ENCODE data around the gene GPNMB.

The GPNMB gene

DNA sequence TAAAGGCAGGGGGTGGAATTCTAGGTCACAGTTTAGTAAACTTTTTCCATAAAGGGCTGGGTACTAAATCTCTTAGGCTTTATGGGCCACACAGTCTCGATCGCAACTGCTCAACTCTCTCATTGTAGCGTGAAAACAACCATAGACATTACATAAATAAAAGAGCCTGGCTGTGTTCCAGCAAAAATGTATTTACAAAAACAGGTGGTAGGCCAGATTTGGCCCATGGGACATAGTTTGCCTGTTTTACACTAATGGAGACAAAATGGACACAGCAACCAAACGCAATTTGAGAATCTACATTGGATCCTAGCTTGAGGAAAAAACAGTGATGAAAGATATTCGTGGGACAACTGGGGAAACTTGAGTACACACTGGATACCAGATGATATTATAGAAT, 29.3 kb downstream of the GPNMB start:
- DNase-seq: no peak

DNA sequence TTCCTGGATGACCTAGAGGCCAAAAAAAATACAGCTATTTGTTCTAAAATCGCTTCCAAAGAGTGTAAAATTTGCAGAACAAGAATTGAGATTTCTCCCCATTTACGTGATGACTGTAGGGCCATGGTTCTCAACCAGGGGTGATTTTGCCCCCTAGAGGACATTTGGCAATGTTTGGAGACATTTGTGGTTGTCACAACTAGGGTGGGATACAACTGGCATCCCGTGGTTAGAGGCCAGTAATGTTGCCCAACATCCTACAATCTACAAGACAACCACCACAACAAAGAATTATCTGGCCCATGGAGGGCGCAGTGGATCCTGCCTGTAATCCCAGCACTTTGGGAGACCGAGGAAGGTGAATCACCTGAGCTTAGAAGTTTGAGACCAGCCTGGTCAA, 29.8 kb downstream of the GPNMB start:
- no peak for DNase-seq

DNA sequence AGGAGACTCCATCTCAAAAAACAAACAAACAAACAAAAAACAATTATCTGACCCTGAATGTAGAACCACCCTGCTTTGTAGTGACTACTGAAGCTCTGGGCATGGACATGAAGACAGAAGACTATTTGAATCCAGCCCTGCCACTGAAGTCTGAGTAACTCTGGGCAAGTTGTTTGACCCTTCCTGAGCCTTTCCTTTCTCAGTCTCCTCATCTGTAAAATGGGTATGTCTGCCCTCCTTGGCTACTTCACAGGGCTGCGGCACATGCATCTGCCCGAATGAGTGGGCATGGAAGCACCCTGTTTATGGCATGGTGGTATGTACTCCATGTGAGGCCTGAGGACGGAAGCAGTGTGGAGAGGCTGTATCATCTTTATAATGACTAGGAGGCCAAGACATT, 30.4 kb downstream of the GPNMB start:
- no peak for DNase-seq

DNA sequence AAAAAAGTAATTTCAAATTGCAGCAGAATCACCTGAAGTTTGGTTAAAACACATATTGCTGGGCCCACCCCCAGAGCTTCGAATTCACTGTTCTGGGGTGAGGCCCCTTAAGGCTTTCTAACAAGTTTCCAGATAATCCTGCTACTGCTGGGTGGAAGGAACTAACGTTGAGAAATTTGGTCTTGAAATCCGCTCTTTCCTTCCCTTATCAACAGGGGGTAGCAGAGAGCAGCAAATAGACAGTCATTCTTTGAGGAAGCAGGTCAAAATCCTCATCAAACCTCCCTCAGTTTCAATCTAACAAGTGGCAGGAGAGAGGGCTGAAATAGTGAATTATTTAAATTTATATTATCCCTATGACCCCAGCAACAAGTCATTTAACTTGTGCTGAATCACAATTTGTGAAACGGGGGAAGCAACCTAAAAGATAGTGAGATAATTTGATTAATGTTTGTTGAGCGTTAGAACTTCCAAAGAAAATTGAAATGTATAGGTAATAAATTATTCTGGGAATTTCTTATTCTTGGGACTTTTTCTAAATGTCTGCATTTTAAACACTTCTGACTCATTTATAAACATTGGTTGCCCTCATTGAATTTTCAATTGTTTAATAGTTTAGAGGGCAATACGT, 30.9 kb downstream of the GPNMB start:
- DNase-seq: peak; percentile 67

DNA sequence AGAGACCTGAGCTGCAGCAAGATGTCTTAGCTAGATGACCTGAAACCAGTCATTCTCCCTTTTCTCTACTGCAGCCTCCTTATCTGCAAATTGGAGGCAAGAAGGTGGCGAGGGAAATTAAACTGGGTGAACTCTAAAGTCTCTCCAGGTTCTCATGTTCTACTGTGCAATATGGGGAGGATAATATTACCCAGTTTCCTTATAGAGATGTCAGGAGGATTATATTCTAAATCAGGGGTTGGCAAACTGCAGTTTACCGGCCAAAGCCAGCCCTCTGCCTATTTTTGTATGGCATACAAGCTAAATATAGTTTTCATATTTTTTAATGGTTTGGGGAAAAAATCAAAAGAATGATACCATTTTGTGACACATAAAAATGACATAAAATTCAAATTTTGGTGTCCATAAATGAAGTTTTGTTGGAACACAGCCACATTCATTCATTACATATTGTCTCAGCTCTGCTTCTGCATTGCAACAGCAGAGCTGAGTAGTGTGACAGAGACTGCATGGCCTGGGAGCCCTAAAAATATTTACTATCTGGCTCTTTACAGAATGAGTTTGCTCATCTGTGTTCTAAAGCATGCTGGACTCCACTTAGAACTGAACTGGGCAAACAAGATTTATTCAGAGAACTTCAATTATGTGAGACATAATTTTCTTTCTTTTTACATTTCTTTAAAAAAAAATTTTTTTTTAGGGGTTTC, 33.4 kb downstream of the GPNMB start:
- no peak for DNase-seq

DNA sequence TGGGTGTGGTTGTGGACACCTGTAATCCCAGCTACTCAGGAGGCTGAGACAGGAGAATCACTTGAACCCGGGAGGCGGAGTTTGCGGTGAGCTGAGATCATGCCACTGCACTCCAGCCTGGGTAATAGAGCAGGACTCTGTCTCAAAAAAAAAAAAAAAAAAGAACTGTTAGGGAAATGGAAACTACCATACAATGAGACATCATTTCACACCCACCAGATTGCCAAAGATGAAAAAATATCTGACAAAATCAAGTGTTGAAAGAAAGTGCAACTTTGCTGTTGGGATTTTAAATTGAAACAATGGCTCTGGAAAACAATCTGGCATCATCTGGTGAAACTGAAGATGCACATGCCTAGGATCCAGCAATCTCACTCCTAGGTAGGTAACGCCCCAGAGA, 36.5 kb downstream of the GPNMB start:
- no peak for DNase-seq

DNA sequence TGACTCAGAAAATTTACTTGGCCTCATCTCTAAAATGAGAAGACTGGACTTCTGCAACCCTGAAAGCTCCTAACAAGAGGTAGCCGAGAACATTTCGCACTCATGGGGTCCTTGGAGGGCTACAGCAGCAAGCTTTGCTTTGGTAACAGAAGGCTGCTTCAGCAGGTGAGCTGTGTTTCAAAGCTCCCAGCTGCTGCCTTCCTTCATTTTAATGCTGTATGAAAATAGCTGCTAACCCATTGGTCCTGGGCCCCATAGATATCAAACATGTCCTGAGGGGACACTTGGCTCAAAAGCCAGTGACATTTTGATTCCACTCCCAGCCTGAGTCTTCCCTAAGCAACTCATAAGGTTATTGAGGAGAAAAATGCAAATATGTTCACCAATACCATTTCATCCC, 38.3 kb downstream of the GPNMB start:
- no peak for DNase-seq

DNA sequence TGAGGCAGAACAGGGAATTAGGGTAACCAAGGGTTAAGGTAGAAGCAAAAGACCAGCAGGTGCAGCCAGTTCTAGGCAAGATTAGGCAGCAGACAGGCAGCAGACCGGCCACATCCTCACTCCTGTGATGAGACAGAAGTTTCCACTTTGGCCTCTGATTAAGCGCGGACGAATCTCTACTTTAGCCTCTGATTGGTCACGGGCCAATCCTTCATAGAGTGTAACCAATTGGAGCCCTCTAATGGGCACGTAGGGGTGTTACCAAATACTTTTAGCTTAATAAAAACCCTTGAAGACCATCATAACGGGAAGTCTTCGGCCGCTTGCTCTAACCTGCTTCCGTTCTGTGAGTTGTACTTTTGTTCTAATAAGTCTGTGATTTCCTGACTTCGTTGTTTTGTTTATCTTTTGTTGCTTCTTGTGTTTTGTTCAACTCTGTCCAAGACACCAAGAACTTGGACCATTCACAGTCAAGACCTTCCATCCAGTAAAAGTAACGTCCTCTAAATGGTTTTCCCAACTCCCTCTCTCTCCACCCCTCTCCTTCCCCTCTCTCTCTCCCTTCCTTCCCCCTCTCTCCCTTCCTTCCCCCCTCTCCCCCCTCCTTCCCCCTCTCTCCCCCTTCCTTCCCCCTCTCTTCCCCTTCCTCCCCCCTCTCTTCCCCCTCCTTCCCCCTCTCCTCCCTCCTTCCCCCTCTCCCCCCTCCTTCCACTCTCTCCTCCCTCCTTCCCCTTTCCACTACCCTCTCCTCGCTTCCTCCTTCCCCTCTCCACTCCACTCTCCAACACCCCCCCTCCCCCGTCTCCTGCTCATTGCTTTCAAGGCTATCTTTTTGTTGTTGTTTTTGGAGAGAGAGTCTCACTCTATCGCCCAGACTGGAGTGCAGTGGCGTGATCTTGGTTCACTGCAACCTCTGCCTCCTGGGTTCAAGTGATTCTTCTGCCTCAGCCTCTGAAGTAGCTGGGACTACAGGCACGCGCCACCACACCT, 39.4 kb downstream of the GPNMB start:
- DNase-seq: no peak

DNA sequence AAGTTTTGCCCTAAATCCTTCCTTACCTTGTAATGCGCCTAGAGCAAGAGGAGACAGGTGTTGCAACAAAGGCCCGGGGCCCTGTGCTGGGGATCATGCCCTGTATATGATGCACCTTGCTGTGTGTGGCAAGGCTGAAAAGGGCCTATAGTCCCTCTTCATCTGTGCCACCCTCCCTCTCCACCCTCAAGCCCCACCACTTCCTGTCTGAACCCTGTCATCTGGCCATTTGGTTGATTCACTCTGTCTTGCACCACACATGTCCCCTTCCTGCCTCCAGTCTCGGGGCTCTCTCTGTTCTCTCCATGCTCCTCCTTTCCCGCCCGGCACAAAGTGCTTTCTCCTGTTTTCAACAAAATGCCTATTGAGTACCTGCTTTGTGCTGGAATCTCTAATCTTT, 41.0 kb downstream of the GPNMB start:
- DNase-seq: no peak

DNA sequence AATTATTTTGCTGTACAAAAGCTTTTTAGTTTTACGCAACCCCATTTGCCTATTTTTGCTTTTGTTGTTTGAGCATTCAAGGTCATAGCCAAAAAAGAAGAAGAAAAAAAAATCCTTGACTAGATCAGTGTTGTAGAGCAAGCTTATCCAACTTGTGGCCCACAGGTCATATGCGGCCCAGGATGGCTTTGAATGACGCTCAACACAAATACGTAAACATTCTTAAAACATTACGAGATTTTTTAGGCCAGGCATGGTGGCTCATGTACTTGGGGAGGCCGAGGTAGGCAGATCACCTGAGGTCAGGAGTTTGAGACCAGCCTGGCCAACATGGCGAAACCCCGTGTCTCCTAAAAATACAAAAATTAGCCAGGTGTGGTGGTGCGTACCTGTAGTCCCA, 44.4 kb downstream of the GPNMB start:
- no peak for DNase-seq

DNA sequence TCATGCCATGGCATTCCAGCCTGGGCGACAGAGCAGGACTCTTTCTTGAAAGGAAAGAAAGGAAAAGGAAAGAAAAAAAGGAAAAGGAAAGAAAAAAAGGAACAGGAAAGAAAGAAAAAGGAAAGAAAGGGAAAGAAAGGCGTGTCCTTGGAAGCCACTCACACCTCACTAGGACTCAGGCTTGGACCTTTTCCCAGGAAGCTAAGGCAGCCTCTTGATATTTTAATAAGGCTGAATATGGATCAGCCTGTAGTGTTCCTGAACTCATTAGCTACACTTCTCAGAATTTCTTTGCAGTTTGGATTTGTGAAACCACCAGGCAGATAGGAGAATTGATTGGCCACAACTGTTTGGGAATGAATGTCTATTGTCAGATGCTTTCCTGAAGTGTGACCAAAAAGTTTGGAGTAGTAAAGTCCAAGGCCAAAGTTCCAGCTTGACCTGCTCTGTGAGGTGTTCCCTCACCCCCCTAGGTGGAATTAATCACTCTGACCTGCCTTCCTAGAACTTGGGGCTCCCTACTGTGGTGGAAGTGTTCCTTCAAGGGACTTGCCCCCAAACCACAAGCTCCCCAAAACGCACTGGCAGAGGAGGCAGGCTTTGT, 45.5 kb downstream of the GPNMB start:
- DNase-seq: no peak

DNA sequence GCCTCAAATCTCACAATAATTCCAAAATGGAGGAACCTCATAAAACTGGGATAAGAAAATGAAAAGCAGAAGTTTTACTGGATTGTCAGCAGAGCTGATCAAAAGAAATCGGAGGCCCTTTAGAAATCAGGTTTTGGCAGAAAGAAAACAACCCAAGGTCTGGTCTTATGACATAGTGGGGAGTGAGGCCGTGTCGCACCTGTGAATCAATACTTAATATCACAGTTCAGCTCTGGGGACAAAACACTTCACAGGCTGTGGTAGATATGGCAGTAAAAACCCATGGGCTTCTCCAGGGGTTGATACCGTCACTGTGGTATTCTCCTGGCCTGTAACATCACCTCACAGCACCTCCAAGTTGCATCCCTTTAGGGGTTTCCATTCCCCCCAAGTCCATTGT, 46.0 kb downstream of the GPNMB start:
- no peak for DNase-seq

DNA sequence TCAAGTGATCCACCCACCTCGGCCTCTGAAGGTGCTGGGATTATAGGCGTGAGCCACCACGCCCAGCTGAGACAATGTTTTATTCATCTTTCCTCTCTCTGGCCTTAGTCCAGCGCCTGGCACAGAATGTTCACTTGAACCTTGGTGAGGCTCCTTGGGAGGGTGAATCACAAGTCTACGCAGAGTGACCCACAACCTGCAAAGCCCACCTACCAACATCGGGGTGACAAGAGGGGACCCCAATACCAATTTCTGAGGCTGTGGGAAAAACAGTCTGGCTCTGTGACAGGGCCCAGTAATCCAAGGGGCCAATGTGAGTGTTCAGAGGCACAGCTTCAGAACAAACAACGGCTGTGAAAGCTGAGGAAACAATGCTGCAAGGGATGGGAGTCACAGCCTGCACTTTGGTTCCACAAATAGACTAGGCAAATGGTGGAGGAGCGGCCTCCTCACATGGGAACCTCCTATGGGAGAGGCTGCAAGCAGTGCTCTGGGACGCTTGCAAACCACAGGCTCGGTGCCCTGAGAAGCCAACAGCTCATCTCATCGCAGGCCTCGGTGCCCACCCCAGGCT, 47.0 kb downstream of the GPNMB start:
- no peak for DNase-seq

DNA sequence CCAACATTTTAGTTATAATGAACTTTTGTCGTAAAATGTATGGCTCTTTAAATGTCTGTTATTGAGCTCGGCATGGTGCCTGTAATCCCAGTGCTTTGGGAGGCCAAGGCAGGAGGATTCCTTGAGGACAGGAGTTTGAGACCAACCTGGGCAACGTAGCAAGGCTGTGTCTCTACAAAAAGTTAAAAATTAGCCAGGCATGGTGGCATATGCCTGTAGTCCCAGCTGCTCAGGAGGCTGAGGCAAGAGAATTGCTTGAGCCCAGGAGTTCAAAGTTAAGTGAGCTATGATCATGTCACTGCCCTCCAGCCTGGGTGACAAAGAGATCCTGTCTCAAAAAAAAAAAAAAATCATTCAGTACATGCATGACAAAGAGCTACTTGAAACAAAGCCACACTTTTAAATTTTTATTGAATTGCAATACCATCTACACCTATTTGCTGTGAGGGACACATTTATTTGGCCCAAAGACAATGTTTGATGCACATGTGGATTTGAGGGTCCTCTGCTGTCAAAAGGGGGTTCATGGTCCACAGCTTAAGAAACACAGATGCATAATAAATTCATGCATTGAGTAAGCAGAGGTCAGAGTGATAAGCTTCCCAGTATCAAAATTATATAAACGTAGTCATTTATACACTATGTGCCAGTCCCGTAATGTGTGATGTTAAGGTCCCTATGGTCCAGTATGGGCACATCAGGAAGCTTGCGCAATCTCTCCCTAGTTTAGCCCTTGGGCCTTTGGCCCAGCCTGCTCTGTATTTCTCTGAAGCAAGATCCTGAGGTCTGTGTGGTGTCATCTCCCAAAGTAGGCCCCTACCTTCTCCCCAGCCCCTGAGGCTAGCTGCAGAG, 48.2 kb downstream of the GPNMB start:
- no peak for DNase-seq

DNA sequence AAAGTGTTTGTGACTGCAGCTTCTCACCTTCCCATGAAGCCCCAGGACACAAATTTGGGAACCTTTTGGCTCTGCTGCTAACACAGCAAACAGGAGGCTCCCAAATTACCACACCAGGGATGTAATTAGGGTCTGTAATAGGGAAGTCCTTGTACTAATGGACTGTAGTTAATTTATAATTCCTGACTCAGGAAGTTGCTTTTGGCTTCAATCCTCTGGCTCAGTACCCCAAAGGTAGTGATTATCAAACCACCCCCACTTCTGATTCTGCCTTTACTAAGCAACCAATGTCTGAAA, 48.8 kb downstream of the GPNMB start:
- DNase-seq: no peak

DNA sequence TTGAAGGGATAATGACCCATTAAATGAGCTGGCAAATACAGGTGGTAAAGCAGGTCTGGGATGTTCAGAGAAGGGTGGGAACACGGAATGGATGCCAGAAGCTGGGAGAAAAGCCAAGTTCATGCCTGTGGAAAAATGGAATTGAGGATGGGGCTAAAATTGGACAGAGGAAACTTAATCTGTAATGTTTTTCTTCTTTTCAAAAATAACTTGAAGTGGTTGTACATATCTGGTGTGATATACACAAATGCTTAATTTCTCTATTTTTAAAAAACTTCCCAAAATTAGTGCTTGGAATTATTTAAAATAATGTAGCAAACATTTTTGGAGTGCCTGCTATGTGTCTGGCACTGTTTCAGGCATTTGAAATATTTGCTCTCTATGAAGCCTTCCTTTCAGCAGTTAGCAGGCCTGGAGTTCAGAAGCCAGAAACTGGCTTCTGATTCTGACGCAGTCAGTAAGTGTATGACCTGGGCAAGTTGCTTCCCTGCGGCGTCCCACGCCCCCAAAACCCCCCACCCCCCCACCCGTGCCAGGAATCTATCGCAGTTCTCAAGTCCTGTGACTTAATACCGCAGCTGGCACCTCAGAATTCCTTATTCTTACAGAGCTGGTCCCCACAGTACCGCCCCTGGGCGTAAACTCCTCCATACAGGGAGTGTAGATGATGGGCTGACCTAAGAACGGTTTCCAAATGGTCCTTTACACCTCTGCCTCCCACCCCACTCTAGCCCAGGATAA, 51.7 kb downstream of the GPNMB start:
- no peak for DNase-seq

DNA sequence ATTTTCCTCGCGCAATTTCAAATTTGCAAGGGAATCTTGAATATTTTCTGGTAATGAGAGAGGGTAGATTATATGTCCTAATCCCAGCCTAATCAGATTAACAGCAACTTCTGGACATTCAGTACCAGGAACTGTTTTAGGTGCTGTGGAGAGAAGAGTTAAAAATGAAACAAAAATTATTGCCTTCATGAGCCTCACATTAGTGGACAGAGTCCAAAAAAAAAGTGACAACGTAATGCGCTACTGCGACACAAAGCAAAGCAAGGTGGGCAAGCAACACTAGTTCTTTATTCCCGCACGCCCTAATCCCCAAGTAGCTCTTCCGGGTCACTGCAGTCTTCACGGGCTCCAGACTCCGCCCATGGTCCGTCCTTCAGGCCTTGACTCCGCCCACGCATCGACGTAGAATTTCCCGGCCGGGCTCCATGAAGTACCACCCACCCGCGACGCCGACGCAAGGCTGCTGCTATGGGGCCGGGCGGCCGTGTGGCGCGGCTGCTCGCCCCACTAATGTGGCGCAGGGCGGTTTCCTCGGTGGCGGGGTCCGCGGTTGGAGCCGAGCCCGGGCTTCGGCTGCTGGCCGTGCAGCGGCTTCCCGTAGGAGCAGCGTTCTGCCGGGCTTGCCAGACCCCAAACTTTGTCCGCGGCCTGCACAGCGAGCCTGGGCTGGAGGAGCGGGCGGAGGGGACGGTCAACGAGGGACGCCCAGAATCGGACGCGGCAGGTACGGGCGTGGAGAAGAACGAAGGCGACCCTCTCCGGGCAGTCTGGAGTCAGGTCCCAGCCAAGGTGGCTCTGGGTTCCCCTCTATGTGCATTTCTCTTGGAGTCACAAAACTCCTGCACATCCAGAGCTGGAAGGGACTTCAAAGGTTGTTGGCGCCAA, 52.6 kb downstream of the GPNMB start, which contains the start of gene MALSU1:
MALSU1 (plus strand) TSS at position 455 of the 885 bp plus-strand sequence; CDS start at position 469, 14 bp downstream.
- DNase-seq: peak; percentile 96

DNA sequence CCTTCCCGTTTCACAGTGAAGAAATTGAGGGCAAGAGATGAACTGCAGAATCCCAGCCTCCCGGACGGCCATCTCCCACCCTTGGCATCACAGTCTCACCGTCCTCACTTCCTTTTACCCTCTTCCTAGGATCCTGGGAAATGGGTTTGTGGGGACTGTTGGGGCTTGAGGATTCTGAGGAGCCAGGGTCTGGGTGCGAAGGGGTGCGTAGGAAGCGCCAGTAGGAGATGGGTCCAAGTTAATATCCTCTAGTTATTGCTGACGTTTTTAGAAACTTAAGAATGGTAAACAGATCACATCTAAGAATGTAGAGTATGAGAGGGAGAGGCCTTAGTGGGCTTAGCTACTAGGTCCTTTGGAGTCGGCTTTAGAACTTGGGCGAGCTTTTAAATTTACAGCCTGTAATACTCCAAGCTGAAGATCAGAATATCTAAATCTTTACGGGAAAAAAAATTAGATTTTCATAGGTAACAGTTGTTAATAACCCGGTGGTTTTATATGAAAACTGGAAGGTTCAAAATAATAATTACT, 53.3 kb downstream of the GPNMB start:
- no peak for DNase-seq

DNA sequence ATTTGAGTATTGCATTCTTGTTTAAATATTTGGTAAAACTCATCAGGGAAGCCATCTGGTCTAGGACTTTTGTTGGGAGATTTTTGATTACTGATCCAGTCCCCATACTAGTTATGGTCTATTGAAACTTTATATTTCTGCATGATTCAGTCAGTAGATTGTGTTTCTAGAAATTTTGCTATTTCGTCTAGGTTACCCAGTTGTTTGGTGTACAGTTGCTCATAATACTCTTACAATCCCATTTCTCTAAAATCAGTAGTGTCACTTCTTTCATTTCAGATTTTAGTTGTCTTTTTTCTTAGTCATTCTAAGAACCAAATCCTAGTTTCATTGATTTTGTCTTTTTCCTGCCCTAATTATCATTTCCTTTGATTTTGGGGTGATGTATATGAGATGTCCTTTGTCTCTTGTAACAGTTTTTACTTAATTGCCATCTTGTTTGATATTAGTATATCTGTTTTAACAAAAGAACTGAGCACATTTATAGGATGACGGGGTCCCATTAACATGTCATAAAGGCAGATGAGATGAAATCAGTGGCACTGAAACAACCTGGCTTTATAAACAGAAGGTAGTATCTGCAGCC, 60.5 kb downstream of the GPNMB start:
- no peak for DNase-seq

DNA sequence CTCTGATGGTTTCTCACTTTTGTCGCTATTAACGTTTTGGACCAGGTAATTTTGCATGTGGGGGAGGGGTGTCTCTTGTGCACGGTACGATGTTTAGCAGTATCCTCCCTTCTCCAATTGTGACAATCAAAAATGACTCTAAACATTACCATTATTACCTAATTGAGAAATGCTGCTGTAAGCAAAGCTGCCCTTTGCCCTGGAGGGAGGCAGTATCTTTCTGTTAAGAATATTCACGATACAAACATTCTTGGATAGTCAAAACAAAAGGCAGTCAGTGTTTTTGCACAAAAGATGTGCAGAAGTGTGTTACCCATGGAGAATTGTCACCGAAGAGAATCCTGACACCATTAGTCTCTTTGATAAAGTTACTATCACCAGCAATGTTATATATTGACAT, 62.2 kb downstream of the GPNMB start:
- no peak for DNase-seq

All from CD4-positive, alpha-beta T cell treated with Interleukin-17A for 1 hour (primary cell).